Epithelial cell of proximal tubule (primary cell): Measurements from ENCODE around the gene SRRD. TPM values are rescaled to one million over a fixed set of nuclear protein-coding genes. Genes with fewer than 3 reads are reported as not detected.

Source experiments
- DNase-seq: peaks from one replicate; pipeline ENCODE4 v3.0.0-alpha.2; 2011; ENCODE audit warnings: low read depth
- H3K4me3 ChIP-seq: 2 replicates; pipeline ENCODE4 v1.5.1; 2011; ENCODE audit warnings: low read depth, mild to moderate bottlenecking, low read length
- total RNA-seq: library from RNA; depleted of rRNA; stranded (reverse); fragments of >200 nt; gene quantifications from 2 replicates; pipeline ENCODE4 v1.2.3, GENCODE V29; 2015
- TF ChIP-seq, protein P1 (sequence below): conservative IDR thresholded peaks from 2 replicates; pipeline ENCODE4 v1.5.1; 2012; ENCODE audit warnings: low read depth, mild to moderate bottlenecking, low read length

SRRD gene
- total RNA-seq, 1 donor from 2014 or later = 17.1 TPM

DNA sequence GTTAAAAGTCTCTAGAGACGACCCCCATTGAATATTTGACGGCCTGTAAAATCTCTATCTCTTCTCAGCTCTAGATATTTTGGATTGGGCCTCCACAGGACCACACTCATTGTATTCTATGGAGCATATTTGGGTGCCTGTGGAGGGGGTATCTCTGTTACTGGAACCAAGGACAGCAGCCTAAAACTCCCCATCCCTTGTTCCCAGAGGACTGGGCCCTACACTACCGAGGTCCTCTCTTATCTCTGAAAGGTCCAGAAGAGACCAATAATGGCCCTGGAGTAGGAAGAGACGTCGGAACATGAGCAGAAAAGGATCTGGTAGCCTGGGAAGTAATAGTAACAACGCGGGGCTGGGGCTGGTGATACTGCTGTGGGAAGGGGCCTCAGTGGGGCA is 636 bp upstream of the SRRD start:
- DNase-seq = no peak
- peak overlapping the region; percentile 94 for H3K4me3 ChIP-seq
- TF ChIP-seq, protein P1, sequence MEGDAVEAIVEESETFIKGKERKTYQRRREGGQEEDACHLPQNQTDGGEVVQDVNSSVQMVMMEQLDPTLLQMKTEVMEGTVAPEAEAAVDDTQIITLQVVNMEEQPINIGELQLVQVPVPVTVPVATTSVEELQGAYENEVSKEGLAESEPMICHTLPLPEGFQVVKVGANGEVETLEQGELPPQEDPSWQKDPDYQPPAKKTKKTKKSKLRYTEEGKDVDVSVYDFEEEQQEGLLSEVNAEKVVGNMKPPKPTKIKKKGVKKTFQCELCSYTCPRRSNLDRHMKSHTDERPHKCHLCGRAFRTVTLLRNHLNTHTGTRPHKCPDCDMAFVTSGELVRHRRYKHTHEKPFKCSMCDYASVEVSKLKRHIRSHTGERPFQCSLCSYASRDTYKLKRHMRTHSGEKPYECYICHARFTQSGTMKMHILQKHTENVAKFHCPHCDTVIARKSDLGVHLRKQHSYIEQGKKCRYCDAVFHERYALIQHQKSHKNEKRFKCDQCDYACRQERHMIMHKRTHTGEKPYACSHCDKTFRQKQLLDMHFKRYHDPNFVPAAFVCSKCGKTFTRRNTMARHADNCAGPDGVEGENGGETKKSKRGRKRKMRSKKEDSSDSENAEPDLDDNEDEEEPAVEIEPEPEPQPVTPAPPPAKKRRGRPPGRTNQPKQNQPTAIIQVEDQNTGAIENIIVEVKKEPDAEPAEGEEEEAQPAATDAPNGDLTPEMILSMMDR = no peak

DNA sequence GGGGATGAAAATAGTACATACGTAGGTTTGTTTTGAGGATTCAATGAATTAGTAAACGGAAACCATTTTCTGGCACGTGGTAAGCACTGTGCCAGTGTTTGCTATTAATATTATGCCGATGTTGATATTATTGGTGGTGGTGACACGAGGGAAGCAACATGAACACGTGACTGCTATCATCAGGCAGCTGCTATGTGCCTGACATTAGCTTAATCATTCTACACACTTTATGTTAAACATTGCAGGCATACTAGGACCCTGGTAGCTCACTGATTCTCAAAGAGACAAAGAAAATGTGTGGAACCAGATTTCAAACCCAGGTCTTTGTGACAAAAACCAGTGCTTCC is 656 bp downstream of the SRRD start:
- TF ChIP-seq, protein P1 = no peak
- H3K4me3 ChIP-seq = peak overlapping the region; percentile 94
- no peak for DNase-seq

DNA sequence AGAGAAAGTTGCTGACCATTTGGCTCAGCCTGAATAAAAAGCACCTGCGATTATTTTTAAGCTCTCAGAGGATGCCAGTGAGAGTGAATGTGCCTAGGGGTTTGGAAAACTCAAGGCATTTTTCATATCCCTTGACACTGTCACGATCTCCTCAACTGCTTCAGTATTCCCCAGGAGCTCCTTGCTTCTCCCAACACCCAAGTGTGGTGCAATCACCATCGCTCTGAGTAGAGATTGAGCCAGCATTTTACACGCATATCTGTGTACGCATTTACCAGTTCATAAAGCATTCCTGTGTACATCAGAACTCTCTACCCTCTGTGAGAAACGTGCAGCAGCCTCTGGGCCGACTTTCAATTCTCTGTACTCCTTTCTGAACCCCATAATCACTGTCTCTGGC is 1.3 kb downstream of the SRRD start:
- TF ChIP-seq, protein P1 = no peak
- no peak for DNase-seq
- H3K4me3 ChIP-seq = peak overlapping the region; percentile 94

DNA sequence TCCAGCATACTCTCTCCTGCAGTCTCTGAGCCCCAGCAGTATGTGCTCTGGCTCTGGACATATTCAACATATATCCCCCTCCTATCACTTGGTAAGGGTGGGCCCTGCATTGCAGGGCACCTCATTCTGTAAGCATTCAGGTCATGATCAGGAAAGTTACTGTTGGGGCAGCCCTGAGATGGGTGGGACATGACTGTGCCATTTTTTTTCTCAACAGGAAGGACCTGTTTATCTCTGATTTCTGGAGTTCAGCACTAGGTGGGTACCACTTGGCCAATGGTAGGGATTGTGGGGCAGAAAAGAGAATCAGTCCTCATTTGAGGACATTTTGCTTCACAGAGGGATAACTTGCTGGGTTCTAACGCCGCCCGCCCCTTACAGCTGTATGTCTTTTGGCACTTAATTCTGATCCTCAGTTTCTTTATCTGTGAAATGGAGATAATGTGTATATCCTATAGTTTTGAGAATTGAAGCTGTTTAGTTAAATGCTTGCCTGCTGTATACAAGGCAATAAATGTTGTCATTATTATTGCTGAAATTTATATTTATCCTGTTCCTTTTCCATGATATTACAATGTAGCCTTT is 2.2 kb downstream of the SRRD start:
- H3K4me3 ChIP-seq = no peak overlapping the region
- DNase-seq = no peak
- TF ChIP-seq, protein P1 = no peak

DNA sequence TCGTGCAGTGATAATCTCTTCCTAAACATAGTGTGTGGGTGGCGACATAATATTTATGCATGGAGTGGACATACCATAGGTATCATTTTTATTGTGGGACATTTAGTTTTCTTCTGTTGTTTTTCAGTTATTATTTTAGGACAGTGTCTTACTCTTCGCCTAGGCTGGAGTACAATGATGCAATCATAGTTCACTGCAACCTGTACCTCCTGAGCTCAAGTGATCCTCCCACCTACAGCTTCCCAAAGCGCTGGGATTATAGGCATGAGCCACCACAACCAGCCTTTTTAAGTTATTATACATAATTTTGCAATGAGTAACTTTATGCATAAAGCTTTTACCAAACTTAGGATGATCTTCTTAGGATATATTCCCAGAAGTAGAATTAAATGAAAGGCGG is 2.7 kb downstream of the SRRD start:
- DNase-seq = no peak
- TF ChIP-seq, protein P1 = no peak
- H3K4me3 ChIP-seq = no peak overlapping the region

DNA sequence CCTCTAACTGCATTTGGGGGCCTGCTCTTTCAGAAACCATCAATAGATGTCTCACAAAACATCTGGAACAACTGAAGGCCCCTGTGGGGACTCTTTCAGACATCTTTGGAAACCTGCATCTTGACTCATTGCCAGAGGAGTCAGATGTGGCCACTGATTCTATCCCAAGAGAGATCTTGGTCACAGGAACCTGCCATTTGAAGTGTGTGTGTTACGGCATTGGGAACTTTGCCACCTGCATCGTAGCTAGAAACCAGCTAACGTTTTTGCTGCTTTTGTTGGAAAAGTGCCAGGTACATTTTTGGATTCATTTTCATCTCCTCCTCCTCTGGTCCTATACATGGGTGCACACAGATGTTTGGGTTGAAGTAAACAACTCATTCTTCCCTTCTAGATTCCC is 4.3 kb downstream of the SRRD start:
- TF ChIP-seq, protein P1 = no peak
- H3K4me3 ChIP-seq = no peak overlapping the region
- DNase-seq = no peak

DNA sequence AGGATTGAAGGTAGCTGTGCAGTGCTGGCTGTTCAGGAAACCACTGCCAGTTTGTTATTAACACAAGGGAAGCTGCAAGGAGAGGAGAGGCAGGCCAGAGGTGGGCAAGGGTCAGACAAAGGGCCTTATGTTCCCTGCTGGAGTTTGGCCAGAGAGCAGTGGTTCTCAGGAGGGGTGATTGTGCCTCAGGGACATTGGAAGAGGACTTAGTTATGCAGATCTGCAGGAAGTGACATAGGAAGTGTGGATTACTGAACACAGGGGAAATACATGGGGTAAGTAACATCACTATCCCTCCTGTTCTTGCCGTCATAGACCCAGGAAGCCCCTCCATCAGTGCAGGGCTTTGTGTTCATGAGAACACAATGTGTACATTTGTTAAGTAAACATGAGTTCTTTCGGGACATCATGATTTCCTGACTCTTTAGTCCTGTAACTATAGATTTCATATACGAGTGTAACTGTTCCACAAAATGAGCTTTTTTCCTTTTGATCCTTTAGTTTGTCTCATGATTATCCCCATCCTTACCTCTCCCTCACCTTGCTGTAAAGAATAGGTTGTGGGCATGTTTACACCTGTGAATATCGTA is 5.9 kb downstream of the SRRD start:
- TF ChIP-seq, protein P1 = no peak
- no peak overlapping the region for H3K4me3 ChIP-seq
- no peak for DNase-seq
